CD4-positive, alpha-beta T cell treated with Interleukin-15 for 1 hour (primary cell): ENCODE results near the gene USF3.

Experiments used
- DNase-seq: peaks from one replicate; pipeline ENCODE4 v3.0.0-alpha.2; 2020

The USF3 gene

DNA sequence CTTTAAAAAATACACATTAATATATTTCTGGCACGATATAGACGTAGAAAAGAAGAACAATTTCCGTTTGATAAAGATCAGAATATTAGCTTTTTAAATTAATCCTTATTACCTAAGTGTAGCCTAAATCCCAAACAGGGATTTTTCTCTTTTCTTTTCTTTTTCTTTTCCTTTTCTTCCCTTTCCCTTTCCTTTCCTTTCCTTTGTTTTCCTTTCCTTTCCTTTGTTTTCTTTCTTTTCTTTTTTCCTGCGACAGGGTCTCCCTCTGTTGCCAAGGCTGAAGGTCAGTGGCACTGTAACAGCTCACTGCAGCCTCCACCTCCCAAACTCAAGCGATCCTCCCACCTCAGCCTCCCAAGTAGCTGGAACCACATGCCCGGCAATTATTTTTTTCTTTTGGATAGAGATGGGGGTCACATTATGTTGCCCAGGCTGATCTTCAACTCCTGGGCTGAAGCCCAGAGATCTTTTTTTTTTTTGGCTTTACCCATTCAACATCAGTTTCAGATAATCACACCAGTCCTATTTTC, 1.8 kb upstream of the USF3 start:
- no peak for DNase-seq

- no peak for DNase-seq
Observed at GRCh38 chr3:113697500-113698090, 1.2 kb upstream of the USF3 start.

GRCh38 chr3:113696658-113697499, 437 bp upstream of the USF3 start:
- peak; percentile 99 for DNase-seq

- no peak for DNase-seq
Observed at GRCh38 chr3:113695431-113695785, 1.0 kb downstream of the USF3 start.

DNA sequence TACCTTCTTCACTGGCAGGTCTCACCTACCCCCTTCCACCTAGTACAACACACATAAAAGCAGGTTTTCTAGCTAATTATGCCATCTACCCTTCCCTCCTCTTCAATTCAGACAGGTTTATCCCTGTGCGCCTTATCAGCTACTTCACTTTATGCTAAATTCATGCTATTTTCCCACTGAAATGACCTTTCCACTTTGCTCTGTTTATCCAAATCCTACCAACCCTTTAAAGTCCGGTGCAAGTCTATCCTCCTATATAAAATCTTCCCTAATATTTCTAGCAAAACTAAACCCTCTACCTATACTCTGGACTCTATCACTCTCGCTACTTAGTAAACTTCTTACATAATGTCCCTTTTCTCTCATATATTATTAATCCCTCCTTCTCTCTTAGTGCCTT, 6.0 kb downstream of the USF3 start:
- no peak for DNase-seq

GRCh38 chr3:113685956-113686721, 10.3 kb downstream of the USF3 start:
- no peak for DNase-seq

GRCh38 chr3:113685124-113685523, 11.3 kb downstream of the USF3 start:
- DNase-seq: no peak

DNA sequence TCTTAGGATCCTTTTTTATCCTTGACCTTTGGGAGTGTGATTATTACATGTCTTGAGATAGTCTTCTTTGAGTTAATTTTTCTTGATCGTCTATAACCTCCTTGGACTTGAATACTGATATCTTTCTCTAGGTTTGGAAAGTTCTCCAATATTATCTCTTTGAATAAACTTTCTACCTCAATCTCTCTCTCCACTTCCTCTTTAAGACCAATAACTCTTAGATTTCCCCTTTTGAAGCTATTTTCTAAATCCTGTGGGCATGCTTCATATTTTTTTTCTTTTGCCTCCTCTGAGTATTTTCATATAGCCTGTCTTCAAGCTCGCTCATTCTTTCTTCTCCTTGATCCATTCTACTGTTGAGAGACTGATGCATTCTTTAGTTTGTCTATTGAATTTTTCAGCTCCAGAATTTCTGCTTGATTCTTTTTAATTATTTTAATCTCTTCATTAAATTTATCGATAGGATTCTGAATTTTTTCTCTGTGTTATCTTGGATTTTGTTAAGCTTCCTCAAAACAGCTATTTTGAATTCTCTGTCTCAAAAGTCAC, 12.1 kb downstream of the USF3 start:
- no peak for DNase-seq

- no peak for DNase-seq
Observed at GRCh38 chr3:113678773-113679172, 17.7 kb downstream of the USF3 start.

DNA sequence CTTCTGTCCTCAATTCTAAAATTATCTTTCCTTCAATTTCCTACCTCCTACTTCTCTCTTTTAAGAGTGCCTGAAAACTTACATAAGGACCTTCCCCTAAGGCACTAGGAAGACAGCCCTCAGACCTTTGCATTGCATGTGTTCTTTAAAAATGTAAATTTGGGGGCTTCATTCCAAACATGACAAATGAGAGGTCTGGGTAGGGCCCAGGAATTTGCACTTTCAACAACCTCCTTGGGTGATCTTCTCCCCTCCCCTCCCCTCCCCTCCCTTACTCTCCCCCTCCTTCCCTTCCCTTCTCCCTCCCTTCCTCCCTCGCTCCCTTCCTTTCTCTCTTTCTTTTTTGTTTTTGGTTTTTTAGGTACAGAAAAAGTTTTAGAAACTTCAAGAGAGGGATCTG, 18.7 kb downstream of the USF3 start:
- no peak for DNase-seq

- DNase-seq: no peak
Observed at GRCh38 chr3:113676261-113676660, 20.2 kb downstream of the USF3 start.

GRCh38 chr3:113673593-113673992, 22.8 kb downstream of the USF3 start:
- DNase-seq: no peak

DNA sequence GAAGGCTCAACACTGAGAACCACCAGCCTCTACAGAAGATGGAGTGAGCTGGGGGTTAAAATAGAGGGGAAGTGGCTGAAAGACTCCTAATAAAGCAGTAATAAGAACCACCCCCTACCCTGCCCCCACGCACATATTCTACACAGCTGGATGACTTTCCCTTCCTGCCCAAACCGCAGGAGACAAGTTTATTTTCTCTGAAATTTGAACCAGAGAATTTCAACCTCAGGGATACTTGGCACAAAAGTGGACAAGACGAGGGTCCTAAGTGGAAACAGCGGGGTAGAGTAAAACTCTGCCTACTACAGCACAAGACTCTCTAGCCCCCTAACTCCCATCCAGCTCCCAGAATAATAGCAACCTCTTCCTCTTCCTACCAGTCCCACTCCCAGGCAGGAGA, 28.4 kb downstream of the USF3 start:
- DNase-seq: no peak

DNA sequence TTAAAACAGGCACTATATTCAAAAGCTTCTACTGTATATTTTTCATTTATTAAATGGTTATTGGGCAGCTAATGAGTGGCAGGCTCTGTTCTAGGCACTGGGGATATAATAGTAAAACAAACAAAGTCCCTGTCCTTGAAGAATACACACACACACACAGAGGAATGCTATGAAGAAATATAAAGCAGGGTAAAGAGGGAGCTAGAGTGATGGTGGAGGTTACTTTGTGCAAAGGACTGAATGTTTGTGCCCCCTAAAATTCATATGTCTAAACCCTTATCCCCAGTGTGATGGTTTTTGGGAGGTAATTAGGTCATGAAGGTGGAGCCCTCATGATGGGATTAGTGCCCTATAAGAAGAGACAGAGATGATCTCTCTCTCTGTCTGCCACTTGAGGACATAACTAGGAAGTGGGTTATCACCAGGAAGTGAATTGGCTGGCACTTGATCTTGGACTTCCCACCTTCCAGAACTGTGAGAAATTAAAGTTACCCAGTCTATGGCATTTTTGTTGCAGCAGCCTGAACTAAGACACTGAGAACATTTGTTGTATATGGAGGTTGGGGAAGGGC, 31.8 kb downstream of the USF3 start:
- DNase-seq: no peak

GRCh38 chr3:113663761-113664160, 32.7 kb downstream of the USF3 start:
- no peak for DNase-seq

GRCh38 chr3:113663324-113663750, 33.1 kb downstream of the USF3 start:
- no peak for DNase-seq

GRCh38 chr3:113662824-113663223, 33.6 kb downstream of the USF3 start:
- DNase-seq: no peak

DNA sequence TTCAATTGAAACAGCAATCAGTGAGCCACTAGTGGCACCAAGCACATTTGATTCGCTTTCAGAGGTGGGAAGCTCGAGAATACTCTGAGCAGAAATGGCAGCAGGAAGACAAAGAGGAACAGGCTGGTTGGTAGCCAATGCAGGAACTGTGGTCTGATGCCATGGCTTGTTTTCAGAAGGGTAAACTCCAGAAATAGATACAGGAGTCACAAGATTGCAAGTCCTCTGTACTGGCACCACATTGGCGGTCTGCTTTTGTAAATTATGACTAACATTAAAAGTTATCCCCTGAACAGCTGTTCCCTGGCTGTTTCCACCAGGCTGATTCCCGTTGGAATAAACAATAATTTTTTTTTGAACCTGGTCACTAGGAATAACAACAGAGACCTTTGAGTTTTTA, 35.5 kb downstream of the USF3 start:
- peak; percentile 29 for DNase-seq

DNA sequence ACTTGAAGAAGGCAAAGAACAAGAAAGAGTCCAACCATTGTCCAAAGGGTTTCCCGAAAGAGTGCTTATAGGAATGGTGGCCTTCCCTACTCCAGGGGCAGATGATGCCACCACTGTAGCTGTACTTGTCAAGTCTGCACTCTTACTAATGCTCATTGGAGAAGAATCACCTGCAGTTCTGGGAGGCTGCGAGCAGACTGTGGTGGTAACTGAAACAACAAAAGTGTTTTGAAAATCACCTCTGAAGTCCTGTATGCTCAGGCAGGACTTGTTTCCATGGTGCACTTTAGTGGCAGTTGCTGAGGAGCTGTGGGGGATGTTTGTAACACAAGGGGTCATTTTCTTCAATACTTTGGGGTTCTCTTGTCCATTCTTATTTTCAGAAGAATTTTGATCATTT, 36.0 kb downstream of the USF3 start:
- DNase-seq: no peak

- no peak for DNase-seq
Observed at GRCh38 chr3:113659996-113660395, 36.4 kb downstream of the USF3 start.

GRCh38 chr3:113659101-113659541, 37.3 kb downstream of the USF3 start:
- DNase-seq: peak; percentile 18

DNA sequence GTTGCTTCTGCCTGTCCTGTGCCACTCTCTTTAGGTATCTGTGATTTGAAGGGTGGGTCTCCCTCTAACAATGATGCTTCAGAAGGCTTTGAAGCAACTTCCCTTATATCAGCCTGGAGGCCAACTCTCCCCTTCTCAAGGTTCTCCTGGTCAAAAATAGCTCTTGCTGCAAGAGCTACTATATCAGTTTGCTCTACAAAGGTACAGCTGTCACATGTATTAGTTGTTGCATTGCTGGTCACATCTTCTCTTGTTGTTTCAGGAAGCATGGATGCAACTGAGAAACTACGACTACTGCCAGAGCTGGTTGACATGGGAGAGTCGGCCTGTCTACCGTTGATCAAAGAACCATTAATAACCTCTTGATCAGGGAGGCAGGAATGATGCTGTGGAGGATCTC, 38.3 kb downstream of the USF3 start:
- DNase-seq: no peak

DNA sequence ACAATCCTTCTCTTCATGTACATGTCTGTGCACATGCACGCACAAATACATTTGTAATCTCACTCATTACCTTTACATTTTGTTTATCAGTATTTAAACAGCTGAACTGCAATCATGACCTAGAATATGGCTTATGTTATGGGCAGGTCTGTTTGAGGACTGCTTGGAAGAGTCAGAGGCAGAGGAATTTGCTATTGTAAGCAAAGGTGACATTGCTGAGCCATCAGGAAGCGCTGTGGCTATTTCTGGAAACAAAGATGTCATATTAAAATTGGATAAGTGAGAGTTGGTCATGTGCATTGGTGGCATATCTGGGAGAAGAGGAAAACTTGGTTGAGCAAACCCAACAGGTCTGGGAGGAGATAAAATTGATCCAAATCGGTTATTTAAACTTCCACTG, 41.6 kb downstream of the USF3 start:
- DNase-seq: no peak
